Progenitor cell of endocrine pancreas (in vitro differentiated cells): Measurements from ENCODE around the gene ATXN1. TPM values are rescaled to one million over a fixed set of nuclear protein-coding genes. Genes with fewer than 3 reads are reported as not detected.
"Not testable (repeated sequence)": the region's sequence is repeated elsewhere in the genome, so short reads cannot be mapped to it uniquely, and the experiment has no call there.

Source experiments
- DNase-seq: peaks from one replicate; pipeline ENCODE4 v3.0.0; 2021; ENCODE audit warnings: low spot score; ENCODE audit not compliant: unreplicated experiment
- H3K27ac Mint-ChIP-seq: 2 replicates; pipeline ENCODE4 v1.8.0; 2021; ENCODE audit warnings: mild to moderate bottlenecking, moderate library complexity, mixed read lengths
- H3K27me3 Mint-ChIP-seq: 2 replicates; pipeline ENCODE4 v1.8.0; 2021; ENCODE audit warnings: mixed read lengths
- H3K36me3 Mint-ChIP-seq: 2 replicates; pipeline ENCODE4 v1.8.0; 2022; ENCODE audit warnings: mixed read lengths; ENCODE audit not compliant: insufficient read depth
- H3K4me1 Mint-ChIP-seq: 2 replicates; pipeline ENCODE4 v1.8.0; 2021; ENCODE audit warnings: low read depth, mixed read lengths
- H3K4me3 Mint-ChIP-seq: 2 replicates; pipeline ENCODE4 v1.8.0; 2021; ENCODE audit warnings: low read depth, mild to moderate bottlenecking, moderate library complexity, mixed read lengths
- H3K9me3 Mint-ChIP-seq: 2 replicates; pipeline ENCODE4 v1.8.0; 2021; ENCODE audit warnings: low read depth, mixed read lengths
- total RNA-seq: library from RNA; stranded (reverse); gene quantifications from 2 replicates; pipeline ENCODE4 v1.2.1, GENCODE V29; 2021
- TF ChIP-seq, protein P1 (sequence below): fragments of 200-600 bp; sonication (generic); IDR thresholded peaks from one replicate; pipeline ENCODE4 v1.5.0; 2021; ENCODE audit warnings: antibody characterized with exemption, mild to moderate bottlenecking; ENCODE audit not compliant: unreplicated experiment

The ATXN1 gene
- total RNA-seq, 1 donor from 2014 or later, result 35.8 TPM

DNA sequence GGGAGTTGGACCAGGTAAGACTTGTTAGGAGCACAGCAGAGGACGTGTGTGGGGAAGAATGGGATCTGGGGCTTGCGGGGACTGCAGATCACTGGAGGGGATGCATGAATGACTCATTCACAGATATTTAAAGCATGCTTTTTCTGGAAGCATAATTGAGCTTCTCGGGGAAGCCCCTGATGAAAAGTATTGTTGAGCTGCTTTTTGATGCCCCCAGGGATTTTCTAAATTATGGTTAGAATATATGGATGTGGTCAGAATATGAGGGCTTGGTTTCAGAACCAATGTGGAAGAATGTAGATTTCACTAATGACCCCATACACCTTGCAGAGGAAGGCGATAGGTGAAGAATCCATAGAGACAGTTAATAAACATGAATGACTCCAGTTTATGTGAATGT, 486.8 kb downstream of the ATXN1 start:
- DNase-seq, result no peak
- H3K36me3 Mint-ChIP-seq, result no peaks in the 10 kb centered on the region
- no peak overlapping the region for H3K4me3 Mint-ChIP-seq
- H3K9me3 Mint-ChIP-seq, result no peaks in the 10 kb centered on the region
- peaks cover 15% of the 10 kb centered on the region for H3K27me3 Mint-ChIP-seq
- no peak overlapping the region for H3K27ac Mint-ChIP-seq
- TF ChIP-seq, protein P1, sequence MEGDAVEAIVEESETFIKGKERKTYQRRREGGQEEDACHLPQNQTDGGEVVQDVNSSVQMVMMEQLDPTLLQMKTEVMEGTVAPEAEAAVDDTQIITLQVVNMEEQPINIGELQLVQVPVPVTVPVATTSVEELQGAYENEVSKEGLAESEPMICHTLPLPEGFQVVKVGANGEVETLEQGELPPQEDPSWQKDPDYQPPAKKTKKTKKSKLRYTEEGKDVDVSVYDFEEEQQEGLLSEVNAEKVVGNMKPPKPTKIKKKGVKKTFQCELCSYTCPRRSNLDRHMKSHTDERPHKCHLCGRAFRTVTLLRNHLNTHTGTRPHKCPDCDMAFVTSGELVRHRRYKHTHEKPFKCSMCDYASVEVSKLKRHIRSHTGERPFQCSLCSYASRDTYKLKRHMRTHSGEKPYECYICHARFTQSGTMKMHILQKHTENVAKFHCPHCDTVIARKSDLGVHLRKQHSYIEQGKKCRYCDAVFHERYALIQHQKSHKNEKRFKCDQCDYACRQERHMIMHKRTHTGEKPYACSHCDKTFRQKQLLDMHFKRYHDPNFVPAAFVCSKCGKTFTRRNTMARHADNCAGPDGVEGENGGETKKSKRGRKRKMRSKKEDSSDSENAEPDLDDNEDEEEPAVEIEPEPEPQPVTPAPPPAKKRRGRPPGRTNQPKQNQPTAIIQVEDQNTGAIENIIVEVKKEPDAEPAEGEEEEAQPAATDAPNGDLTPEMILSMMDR, result no peak
- peaks cover 7% of the 10 kb centered on the region for H3K4me1 Mint-ChIP-seq

- Mint-ChIP-seq H3K9me3 (no peaks in the 10 kb centered on the region), H3K36me3 (no peaks in the 10 kb centered on the region), H3K27me3 (peaks cover 11% of the 10 kb centered on the region), H3K4me1 (peaks cover 7% of the 10 kb centered on the region), H3K4me3 (no peak overlapping the region), H3K27ac (no peak overlapping the region)
- DNase-seq, result no peak
- TF ChIP-seq, protein P1, result no peak
Observed at GRCh38 chr6:16273256-16273655, 488.0 kb downstream of the ATXN1 start.

- Mint-ChIP-seq H3K36me3 (peaks cover 2% of the 10 kb centered on the region), H3K4me1 (peaks cover 2% of the 10 kb centered on the region), H3K9me3 (no peaks in the 10 kb centered on the region), H3K4me3 (no peak overlapping the region), H3K27me3 (peaks cover 5% of the 10 kb centered on the region), H3K27ac (no peak overlapping the region)
- DNase-seq, result no peak
- TF ChIP-seq, protein P1, result no peak
Observed at GRCh38 chr6:16272201-16272600, 489.1 kb downstream of the ATXN1 start.

GRCh38 chr6:16271428-16271827, 489.8 kb downstream of the ATXN1 start:
- Mint-ChIP-seq H3K27ac (no peak overlapping the region), H3K9me3 (no peaks in the 10 kb centered on the region), H3K27me3 (peaks cover under 1% of the 10 kb centered on the region), H3K36me3 (peaks cover 2% of the 10 kb centered on the region), H3K4me3 (no peak overlapping the region), H3K4me1 (no peaks in the 10 kb centered on the region)
- DNase-seq, result no peak
- TF ChIP-seq, protein P1, result no peak

DNA sequence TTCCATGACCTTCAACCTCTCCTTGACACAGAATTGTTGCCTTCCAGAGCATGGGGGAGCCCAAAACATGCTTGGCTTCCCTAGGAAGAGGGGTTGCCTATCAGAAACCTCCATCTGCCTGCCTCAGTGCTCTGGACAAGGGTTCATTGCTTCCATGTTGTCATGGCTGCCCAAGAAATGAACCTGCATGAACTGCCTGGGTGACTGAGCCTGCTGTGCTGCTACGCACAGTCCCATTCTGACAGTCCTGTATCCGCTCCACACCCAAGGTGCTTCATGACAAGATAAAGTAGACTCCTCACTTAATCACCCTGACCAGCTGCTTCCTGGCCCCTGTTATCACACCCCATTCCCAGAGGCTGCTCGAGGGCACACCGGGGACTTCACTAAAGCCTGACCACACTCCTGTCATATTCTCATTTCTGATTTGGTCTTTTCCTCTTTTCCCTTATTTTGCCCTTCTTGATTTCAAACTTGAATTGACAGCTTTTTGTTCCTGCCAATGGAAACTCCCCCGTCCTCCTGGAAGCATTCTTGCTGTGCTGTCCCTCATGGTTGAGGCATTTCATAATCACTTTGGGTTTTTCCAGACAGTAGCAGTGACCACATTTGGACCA, 491.0 kb downstream of the ATXN1 start:
- no peak overlapping the region for H3K4me3 Mint-ChIP-seq
- H3K9me3 Mint-ChIP-seq, result no peaks in the 10 kb centered on the region
- H3K27me3 Mint-ChIP-seq, result peaks cover 4% of the 10 kb centered on the region
- TF ChIP-seq, protein P1, result no peak
- no peaks in the 10 kb centered on the region for H3K4me1 Mint-ChIP-seq
- H3K36me3 Mint-ChIP-seq, result peaks cover 2% of the 10 kb centered on the region
- H3K27ac Mint-ChIP-seq, result no peak overlapping the region
- DNase-seq, result no peak

DNA sequence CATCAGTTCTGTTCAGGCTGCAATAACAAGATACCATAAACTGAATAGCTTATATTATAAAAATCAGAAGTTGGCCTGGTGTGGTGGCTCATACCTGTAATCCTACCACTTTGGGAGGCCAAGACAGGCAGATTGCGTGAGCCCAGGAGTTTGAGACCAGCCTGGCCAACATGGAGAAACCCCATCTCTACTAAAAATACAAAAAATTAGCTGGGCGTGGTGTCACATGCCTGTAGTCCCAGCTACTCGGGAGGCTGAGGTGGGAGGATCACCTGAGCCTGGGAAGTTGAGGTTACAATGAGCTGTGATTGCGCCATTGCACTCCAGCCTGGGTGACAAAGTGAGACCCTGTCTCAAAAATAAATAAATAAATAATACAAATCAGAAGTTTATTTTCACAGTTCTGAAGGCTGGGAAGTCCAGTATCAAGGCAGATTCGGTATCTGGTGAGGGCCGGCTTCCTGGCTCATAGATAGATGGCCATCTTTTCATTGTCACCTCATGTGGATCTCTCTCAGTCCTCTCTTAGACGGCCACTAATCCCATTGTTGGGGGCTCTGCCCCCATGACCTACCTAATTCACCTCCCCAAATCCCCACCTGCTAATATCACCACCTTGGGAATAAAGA, 491.7 kb downstream of the ATXN1 start:
- not testable (repeated sequence) for H3K4me1 Mint-ChIP-seq, H3K27me3 Mint-ChIP-seq, H3K27ac Mint-ChIP-seq, H3K36me3 Mint-ChIP-seq, H3K9me3 Mint-ChIP-seq, DNase-seq, H3K4me3 Mint-ChIP-seq
